NCI-H774 (cell line): ENCODE data around the gene SIK1.
"Not testable (repeated sequence)": the region's sequence is repeated elsewhere in the genome, so short reads cannot be mapped to it uniquely, and the experiment has no call there.

Experiments used
- DNase-seq: peaks from one replicate; lab custom pipeline; 2025; lab: John Stamatoyannopoulos, UW

Gene SIK1

GRCh38 chr21:43439316-43440075 is 12.6 kb upstream of the SIK1 start:
- not testable (repeated sequence) for DNase-seq

GRCh38 chr21:43436272-43436671 is 9.3 kb upstream of the SIK1 start:
- not testable (repeated sequence) for DNase-seq

DNA sequence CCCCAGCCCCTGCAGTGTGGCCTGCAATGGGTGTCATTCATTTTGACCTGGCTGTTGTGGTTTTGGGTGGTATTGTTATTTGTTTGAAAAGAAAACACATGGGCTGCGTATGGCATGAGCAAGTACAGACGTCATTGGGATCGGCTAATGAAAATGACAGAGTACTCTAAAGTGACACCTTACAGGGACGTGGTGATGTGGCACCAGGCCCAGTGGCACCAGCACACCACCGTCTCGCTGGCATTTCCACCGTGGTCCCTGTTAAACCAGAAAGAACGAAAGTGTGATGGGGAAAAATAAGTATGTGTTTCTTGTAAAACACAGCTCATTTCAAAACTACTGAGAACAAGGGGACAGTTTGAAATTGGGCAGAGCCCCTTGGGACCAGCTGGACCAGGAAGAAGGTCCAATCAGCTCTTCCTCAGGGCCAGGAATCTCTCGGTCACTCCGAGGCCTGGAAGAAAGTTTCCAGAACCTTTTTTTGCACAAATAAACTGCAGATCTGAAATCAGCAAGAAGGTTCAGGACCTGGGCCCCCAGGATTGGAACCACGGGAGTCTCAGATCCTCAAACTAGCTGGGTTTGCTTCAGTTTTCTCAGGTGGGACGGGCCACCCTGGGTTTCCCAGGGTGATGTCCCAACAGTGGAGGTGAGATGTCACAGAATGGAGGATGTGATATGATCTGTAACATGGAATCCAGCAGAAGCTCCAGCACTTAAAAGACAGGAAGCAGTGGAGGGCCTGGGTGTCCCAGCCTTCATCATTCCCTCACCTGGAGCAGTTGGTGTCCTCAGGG is 6.6 kb upstream of the SIK1 start:
- DNase-seq = not testable (repeated sequence)

- DNase-seq = not testable (repeated sequence)
Observed at GRCh38 chr21:43430830-43431416, 4.0 kb upstream of the SIK1 start.

DNA sequence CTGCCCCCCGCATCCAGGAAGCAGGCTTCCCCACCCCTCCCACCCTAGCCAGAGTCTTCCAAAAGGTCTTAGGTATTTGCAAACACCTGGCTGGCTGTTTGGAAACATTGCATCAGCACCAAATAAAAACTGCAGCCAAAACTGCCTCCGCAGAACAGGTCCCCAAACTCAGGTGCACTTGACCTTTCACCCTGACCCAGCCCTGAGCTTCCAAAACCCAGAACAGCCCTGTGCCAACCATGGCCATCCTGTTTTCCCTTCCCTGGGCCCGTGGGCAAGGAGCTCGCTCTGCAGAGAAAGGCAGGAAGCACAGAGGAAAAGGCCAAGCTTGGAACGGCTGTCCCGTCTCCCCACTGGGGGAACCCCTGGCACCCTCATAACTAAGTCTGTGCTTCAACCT is 2.0 kb upstream of the SIK1 start:
- not testable (repeated sequence) for DNase-seq

- not testable (repeated sequence) for DNase-seq
Observed at GRCh38 chr21:43427242-43427559, 270 bp upstream of the SIK1 start.

DNA sequence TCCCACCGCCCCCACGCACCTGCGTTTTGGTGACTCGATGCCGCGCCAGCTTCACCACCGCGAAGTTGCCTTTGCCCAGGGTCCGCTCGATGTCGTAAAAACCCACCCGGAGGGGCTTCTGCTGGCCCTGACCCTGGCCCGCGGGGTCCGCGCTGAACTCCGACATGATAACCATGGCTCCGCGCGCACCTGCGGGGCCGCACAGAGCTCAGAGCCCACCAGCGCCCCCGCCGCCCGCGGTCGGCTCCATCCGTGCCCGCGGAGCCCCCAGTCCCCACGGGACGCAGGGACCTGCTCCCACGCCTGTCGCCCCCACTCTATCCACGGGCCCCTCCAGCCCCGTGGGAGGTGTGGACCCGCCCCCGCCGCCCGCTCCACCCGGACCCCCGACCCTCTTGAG is 927 bp downstream of the SIK1 start:
- DNase-seq = not testable (repeated sequence)

GRCh38 chr21:43419475-43419874 is 7.5 kb downstream of the SIK1 start:
- DNase-seq = not testable (repeated sequence)

DNA sequence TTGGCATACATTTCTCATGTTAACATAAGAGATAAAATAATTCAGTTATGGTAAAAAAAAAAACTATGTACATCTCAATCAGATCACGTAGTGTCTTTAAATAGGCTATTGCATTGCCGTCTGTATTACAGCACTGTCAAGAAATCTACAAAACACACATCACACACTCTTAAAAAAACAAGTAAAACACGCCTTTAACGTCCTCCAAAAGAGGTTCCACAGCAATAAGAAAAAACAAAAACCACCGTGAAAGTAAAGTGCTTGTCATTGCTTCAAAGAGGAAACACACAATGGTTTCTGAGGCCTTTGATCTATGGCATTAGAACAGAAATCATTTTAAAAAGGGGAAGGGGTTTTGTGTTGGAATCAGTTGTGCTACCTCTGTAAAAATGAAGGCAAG is 12.4 kb downstream of the SIK1 start:
- not testable (repeated sequence) for DNase-seq

DNA sequence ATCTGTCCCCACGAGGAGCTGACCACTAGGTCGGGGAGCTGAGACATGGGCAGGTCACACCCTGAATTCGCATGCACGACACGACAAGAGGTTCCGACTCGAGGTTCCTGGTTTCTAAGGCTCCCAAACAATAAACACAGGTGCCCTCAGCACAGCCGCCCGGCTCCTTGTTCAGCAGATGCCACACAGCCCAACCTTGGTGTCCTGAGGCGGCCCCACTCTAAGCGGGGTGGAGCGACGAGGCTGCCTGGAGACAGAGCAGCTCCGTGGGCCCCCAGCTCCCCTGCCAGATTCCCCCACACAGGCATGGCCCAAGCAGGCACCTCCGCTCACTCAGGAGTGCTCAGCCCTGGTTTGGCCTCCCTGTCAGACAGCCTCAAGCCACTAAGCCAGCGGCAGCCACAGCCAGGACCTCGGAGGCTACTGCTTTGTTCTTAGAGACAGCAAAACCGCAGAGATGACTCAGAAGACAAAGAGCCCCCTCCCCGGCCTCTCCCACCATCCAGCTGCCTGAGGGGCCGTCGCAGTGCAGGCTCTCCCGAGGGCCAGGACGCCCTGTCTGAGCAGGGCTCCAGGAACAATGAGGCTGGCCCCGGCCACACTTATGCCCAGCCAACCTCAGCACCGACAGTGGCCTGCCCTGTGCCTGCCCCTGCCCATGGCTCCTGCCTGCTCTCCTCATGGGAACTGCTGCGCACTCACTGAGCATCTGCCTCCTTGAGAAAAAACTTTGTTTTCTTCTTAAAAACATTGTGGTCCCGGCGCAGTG is 14.7 kb downstream of the SIK1 start:
- DNase-seq = not testable (repeated sequence)

DNA sequence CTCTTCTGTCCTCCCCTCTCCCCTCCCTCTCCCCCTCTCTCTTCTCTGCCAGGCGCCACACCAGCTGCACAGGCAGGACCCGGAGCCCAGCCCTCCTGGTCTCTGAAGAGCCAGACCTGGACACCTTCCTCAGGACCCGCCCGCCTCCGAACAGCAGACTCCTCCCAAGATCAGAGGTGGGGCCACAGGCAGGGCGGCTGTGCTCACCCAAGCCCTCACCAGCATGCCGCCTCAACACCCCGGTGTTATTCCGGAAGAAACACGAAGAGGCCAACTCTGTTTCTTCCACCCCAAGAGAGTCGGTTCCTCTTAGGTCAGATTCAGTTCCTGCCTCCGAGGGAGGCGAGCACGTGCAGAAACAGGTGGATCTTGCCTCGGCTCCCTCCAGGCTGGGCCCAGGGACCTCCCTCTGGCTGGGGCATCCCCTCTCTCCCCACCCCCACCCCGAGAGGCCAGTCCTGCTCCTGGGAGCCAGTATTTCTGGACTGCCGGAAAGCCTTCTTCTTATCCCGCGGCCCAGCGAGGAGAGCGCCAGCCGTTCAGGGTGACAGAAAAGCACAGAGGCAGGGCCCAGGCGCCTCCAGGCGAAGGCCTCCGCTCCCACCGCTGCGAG is 16.4 kb downstream of the SIK1 start:
- DNase-seq = not testable (repeated sequence)

GRCh38 chr21:43407139-43407538 is 19.8 kb downstream of the SIK1 start:
- DNase-seq = not testable (repeated sequence)

GRCh38 chr21:43404450-43404849 is 22.5 kb downstream of the SIK1 start:
- not testable (repeated sequence) for DNase-seq

DNA sequence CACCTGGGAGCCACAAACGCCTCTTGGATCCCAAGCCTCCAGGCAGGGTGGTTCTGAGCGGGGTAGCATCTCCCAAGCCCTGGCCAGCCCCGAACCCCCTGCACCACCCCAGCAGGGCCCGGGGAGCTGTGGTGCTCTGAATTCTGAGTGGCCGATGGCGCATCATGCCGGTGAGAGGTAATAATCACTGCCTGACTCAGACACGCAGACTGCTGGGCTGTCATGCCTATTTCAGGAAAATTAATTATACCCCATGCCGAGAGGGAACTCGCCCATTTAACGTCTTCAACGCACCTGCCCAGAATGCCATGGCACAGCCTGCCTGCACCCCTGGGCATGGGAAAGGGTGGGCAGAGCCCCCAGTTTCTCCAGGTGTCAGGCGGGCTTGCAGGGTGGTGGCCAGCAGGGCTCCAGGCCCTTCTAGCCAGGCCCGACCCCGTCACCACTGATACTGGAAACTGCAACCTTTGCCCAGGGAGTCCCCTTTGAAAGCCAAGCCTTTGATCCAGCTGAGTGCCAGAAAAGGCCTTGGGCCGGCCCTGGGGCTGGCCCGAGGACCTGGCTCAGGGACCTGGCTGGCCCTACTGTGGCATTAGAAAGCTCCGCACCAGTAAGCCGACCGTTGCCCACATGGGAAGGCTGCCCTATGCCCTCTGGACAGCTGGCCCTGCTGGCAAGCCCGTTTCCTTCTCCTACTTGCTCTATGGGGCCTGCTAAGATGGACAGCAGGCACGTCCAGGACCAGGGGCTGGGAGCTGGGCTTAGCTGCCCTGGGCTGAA is 23.1 kb downstream of the SIK1 start:
- DNase-seq = not testable (repeated sequence)

DNA sequence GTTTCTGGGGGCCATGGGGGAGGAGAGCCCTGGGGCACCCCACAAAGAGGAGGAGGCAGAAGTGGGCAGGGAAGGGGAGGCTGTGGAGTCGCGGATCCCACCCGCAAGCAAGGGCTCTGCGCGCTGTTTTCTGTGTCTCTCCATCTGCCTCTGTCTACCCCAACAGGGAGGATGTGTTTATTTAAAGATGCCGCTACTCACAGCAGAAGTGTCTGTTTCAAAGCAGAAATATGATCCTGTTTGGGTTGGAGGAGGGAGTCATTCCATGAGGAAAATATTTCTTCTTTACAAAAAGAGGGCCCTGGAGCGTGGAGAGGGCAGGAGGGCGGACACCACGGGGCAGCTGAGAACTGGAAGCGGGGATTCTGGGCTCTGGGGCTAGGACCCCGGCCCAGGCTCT is 25.8 kb downstream of the SIK1 start:
- DNase-seq = not testable (repeated sequence)

GRCh38 chr21:43399595-43400015 is 27.3 kb downstream of the SIK1 start:
- not testable (repeated sequence) for DNase-seq

DNA sequence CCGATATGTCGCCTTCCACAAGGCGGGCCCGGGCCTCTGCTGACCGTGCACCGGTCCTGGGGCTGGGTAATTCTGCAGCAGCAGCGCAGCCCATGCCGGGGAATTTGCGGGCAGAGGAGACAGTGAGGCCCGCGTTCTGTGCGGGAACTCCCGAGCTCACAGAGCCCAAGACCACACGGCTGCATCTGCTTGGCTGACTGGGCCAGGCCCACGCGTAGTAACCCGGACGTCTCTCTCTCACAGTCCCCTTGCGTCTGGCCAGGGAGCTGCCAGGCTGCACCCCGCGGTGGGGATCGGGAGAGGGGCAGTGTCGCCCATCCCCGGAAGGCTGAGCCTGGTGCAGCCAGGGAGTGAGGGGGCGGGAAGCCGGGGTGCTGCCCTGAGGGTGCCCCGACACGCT is 27.8 kb downstream of the SIK1 start:
- DNase-seq = not testable (repeated sequence)

DNA sequence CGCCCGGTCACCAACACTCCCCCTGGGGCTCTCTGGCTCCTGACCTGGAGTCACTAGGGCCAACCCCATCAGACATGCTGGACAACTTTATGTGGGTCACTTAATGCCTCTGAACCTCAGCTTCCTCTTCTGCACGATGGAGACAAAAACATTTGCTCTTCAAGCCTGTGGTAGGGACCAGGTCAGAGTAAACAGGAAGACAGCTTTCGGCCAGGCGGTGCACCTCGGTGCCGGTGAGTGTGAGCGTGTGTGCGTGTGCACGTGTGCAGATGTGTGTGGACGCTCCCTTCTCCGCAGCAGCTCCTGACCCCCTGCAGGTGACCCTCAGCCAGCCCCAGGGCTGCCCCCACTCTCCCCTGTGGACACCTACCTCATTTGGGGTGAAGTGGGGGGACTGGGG is 28.4 kb downstream of the SIK1 start:
- DNase-seq = not testable (repeated sequence)

DNA sequence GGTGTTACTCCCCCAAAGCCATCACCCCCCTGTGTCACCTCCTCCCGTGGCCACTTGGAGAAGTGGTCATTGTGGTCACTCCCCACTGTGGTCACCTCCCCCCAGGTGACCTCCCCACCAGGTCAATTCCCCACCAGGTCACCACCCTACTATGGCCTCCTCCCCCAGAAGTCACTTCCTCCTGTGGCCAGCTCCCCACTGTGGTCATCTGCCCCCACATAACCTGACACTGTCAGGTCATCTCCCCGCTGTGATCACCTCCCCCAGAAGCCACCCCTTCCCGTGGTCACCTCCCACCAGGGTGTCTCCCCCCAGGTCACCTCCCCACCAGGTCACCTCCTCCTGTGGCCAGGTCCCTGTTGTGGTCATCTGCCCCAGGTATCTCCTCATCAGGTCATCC is 28.9 kb downstream of the SIK1 start:
- not testable (repeated sequence) for DNase-seq

GRCh38 chr21:43397439-43397808 is 29.5 kb downstream of the SIK1 start:
- not testable (repeated sequence) for DNase-seq
